CD1c-positive myeloid dendritic cell (primary cell): ENCODE data around the gene MTHFSD.

Source experiments
- DNase-seq: peaks from one replicate; pipeline ENCODE4 v3.0.0-alpha.2; 2016; ENCODE audit errors: extremely low spot score

The MTHFSD gene

GRCh38 chr16:86502856-86503748, 51.9 kb downstream of the MTHFSD start:
- DNase-seq = no peak

DNA sequence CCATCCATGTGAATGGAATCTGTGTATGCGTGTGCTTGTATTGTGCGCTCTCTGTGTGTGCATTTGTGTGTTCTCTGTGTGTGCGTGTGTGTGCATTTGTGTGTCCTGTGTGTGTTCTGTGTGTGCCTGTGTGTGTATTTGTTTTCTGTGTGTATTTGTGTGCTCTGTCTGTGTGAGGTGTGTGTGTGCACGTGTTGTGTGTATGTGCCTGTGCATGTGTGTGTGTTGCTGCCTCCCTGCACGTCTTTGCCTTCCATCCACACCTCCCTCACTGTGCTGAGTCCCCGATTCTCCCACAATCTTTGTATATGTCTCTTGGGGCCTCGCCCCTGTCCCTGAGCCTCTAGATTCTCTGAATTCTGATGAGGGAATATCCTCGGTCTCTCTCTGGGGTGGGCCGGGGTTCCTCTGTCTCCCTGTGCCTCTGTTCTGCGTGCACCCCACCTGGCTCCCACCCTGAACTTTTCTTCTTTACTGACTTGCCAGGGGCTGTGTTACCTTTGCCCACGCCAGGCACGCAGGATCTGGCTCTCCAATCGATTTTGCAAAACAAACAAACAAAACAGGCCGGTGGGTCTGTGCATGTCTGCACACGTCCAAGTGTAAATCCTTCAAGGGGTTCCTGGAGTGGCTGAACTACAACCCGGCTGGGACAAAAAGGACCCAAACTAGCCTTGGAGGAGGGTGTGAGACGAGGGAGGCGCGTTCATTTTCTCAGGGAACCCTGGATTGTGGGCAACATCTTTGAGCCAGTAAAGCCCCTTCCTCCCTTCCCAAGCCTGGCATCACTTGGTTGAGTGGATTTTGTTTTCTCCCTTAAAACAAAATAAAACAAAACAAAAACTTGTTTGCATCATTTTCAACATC, 52.8 kb downstream of the MTHFSD start:
- no peak for DNase-seq

DNA sequence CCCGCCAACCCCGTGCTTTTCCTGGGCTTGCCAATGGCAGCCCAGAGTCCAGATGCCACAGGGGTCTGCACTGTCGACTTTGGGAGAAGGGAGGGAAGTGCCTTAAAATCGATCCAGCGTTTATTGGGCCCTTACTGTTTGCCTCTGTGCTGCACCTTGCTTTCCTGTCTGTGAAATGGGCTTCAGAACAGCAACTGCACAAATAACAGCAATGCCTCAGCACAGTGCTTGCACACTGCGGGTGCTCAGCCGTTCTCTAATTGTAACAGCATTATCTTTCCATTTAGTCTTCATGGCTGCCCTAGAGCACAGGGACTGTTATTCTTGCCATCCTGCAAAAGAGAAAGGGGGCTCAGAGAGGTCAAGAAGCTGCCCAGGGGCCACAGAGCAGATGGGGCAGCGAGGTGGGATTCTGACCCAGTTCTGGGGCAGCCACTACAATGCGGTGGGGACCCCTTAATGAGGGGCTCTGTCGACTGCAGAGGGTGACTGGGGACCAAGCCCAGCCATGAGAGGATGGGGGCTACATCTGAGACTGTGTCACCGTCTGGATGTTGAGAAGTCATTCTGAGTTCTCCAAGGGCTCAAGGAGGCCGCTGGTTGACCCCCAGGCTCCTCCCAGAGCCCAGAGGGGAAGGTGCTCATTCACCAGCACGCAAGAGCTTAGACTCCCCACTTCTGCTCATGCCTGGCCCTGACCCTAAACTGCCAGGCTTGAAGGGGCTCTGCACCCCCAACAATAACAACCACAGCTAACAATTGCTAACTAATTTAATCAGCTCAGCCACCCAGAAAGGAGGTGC, 54.1 kb downstream of the MTHFSD start:
- DNase-seq = no peak

DNA sequence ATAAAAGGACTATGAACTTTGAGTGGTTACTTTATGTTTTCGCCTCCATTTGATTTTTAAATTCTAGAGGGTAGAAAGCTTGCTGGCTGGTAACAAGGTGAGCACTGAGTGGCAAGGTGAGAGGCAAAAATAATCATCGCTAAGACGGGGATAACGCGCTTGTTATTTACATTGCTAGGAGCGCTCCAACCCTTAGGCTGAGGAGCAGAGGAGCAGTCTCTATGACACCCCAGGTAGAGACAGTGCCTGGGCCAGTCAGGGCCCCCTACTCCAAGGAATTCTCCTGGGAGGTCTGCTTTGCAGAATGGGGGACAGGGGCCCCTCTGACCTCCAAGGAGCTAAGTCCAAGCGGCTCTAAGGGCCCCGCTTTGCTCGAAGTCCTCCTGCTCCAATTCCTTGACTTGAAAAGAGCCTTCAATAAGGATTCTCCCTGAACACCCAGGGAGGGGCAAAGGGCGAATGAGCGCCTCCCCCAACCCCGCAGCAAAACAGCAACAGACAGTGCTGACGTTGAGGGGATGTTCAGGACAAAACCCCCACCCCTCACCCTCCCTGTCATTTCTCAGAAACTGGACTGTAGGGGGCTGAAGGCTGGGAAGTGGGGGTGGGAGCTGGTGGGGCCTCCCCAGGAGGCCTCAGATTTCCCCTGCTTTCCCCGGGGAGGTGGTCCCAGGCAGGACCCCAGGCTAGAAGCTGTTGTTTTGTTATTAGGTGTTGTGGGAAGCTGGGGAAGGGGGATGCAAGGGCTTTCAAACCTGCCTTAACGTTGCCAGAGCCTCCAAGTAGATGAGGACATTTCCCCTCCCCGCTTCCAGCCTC, 54.9 kb downstream of the MTHFSD start:
- no peak for DNase-seq

DNA sequence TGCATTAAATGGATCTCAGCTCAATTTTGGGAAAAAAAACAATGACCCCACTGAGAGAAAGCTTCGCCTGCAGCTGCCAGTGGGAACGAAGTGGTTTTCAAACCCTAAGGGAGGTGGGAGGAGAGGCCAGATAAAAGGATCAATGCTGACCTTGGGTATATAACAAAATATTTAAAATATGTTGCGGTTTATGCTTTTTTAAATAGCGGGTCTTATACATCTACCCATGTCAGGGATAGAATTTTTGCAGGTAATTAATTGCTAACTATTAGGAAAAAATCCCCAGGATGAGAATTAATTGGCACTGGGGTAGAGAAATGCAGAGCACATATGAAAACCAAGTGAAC, 55.6 kb downstream of the MTHFSD start:
- DNase-seq = no peak

GRCh38 chr16:86498671-86499439, 56.2 kb downstream of the MTHFSD start:
- no peak for DNase-seq

DNA sequence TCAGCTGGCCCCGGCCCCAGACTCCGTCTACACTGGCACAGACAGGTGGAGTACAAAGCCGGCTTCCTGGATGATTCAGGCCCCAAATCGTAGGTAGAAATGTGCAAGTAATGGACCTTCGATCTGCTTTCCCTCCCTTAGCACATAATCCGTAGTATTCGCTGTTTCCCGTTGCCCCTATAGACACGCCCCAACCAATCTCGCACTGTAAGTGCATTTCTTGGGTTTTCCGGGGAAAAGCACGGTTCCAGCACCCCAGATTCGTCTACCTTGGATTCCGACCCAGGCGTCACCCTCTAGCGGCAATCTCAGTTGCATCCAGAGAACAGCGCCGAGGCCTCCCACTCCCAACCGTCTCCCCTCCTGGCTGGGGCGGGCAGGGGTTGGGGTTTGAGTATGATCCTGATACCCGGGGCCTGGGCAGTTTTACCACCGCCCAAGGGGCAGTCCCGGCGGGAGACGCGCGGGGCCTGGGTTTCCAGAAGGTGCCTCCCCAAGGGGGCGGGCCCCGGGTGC, 56.8 kb downstream of the MTHFSD start:
- no peak for DNase-seq

DNA sequence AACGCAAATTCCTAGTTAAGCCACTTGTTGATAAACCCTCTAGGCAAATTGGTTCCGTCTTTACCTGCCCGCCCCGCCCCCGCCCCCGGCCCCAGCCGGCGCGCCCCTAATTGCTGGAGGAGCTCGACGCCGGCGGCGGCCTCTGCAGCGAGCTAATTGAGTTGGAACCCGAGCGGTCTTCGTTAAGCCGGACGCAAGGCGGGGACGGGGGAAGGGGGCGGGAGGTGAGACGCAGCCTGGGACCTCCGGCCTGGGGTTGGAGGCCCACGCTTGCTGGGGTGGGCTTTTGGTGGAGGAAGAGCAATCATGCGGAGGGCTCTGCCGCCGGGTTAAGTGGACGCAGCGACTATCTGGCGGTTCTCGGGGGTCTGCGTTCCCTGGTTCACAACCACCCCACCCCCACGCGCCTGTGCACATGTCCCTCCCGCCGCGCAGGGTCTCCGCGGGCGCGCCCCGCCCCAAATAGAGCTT, 57.4 kb downstream of the MTHFSD start:
- no peak for DNase-seq

GRCh38 chr16:86496929-86497461, 58.0 kb downstream of the MTHFSD start:
- DNase-seq = no peak

DNA sequence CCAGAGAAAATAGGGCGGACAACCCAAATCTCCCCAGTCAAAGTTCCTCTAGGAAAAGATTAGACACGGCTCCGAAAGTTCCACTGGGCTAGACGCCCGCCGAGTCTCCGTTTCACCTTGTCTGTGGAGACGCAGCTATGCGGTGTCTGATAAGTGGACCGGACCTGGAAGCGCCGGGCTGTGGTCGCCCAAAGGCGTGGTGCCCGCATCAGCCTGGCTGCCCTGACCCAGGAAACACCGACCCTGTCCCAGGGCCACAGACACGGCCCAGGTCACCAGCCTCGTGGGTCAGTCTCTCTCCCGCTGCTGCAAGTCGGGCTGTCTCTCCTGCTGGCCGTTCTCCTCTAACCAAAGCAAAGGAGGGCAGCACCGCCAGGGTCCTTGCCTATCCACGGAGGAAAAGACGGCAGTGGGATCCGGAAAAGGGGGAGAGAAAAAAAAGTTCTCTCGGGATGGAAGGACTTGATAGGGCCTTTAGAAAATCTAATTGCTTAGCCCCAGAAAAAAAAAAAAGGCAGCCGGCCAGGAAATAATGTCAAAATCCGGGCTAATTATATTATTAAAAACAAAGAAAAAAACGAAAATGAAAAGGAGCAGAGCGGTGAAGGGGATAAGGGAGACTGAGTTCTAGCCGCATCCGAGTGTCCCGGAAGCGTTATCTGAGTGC, 58.6 kb downstream of the MTHFSD start:
- no peak for DNase-seq

DNA sequence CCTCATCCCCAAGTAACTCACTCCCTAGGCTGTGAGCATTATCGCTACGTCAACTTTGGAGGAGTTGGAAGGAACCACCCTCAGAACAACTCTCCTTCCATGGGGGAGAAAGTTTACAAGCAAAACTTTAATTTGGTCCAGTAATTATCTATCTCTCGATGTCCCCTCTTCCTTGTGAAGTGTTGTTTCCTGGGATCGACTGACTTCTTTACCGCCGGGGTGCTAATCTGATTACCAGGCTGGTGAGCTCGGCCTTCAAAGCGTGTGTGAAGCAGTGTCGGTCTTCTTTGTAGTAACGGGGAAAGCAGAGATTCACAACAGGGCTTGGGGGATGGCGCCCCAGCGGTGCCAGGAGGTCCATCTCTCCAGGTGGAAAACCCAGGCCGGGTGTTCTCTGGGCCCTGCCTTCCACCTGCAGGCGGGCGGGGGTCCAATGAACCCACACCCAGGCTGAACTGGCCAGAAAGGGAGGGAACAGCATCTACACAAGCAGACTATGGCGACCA, 59.2 kb downstream of the MTHFSD start:
- no peak for DNase-seq

DNA sequence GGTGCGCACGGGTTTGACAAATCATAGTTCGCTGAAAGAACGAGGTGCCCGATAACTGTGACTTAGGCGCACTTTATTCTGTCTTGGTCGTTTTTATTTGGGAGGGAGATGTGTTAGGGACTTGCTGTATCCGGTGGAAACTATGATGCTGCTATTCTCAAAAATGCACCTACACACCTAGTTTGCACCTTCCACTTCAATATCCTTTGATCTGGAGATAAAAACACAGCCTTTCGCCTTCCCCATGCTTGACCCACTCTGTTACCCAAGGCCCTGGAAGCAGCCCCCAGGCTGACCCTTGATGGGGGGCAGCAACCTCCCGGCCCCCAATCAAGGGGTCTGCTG, 59.7 kb downstream of the MTHFSD start:
- no peak for DNase-seq

- DNase-seq = no peak
Observed at GRCh38 chr16:86494565-86495356, 60.3 kb downstream of the MTHFSD start.

DNA sequence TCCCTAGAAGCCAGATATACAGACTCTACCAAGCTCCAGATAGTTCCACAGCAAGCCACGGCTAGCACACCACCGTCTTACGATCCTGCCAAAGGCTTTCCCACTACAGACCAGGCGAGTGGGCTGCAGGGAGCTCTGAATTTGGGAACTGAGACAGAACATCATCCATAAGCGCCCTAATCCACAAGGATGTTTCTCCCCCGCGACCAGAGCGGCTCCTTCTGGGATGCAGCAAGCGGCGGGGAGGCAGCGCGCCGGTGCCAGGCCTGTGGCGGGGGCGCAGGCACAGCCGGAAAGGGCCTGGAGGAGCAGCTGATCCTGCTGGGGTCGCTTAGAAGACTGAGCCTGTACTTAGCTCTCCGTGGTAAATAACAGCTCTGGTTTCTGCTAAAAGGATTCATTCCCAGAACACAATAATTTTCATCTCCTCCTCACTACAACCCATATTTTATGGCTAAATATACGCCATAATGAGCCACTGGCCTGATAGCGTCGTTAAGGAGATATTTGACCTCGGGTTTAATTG, 60.9 kb downstream of the MTHFSD start:
- DNase-seq = no peak

GRCh38 chr16:86492961-86493629, 61.9 kb downstream of the MTHFSD start:
- DNase-seq = no peak

DNA sequence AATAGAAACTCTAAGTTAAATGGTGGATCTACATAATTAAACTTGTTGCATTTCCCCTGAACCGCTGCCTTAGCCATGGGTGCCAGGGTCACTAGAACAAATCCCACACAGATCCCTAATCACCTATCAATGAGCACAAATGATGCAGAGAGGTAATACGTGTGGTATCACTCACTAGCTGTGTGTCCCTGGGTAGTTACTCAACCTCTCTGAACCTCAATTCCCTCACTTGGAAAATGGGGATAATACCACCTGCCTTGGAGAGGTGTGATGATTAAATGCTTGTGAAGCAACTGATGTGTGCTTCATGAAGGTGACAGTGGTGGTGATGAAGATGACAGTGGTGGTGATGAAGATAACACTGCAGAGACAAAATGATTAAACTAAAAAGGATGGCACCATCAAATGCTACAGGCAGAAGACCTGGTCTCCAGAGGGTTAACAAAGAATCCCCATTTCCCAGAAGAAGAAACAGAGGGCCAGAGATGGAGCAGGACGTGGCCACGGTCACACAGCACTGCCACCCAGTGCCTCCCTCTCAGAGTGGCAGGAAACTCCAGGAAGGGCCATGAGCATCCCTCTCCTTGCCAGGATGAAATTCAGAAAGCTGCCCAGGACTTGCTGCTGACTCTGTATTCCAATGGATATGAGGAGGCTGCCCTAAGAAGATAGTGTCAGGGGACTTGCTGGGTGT, 62.6 kb downstream of the MTHFSD start:
- no peak for DNase-seq

- DNase-seq = no peak
Observed at GRCh38 chr16:86491640-86492023, 63.4 kb downstream of the MTHFSD start.
